Psoas muscle (tissue), 8 donors: ENCODE results near the gene NR2C2. TPM values are rescaled to one million over a fixed set of nuclear protein-coding genes. Genes with fewer than 3 reads are reported as not detected.
A peak's percentile ranks its signal among the peaks of the same experiment; 100 is the strongest.

Experiments used
- ATAC-seq, 4 donors: fragments of 200-7000 bp; cut with Tn5 transposase; one replicate each; pipeline ENCODE4 v1.9.1; 2020; ENCODE audit warnings: moderate library complexity in 3 of 4, mild to moderate bottlenecking in 2 of 4
- DNase-seq, 2 donors: peaks; one replicate each; pipeline ENCODE4 v3.0.0-alpha.2; 2020
- H3K27ac ChIP-seq: fragments of 200-600 bp; one replicate; pipeline ENCODE4 v1.8.0; 2022
- H3K27me3 ChIP-seq, 3 donors: fragments of 200-600 bp in 1 of 3; one replicate each; pipeline versions ENCODE4 v1.6.1 to v1.8.0; 2013 to 2022; ENCODE audit warnings: low read length in 2 of 3, mild to moderate bottlenecking in 2 of 3, moderate library complexity in 1 of 3; ENCODE audit not compliant: insufficient read depth in 3 of 3
- H3K36me3 ChIP-seq, 2 donors: fragments of 200-600 bp in 1 of 2; one replicate each; pipeline versions ENCODE4 v1.6.1 to v1.8.0; 2013 to 2022; ENCODE audit warnings: low read depth in 1 of 2, mild to moderate bottlenecking in 1 of 2, moderate library complexity in 1 of 2; ENCODE audit not compliant: insufficient read depth in 1 of 2
- H3K4me1 ChIP-seq: fragments of 200-600 bp; one replicate; pipeline ENCODE4 v1.8.0; 2022
- H3K4me3 ChIP-seq: fragments of 200-600 bp; one replicate; pipeline ENCODE4 v1.8.0; 2022; ENCODE audit warnings: mild to moderate bottlenecking
- H3K9me3 ChIP-seq: fragments of 200-600 bp; one replicate; pipeline ENCODE4 v1.8.0; 2022
- WGBS, 3 donors: extraction: QIAGEN DNeasy Blood & Tissue Kit; methylation state at CpG; one replicate each; pipeline versions ENCODE4 v1.1.6 to v1.1.7; 2013; 5-methylcytosine and 5-hydroxymethylcytosine counted together
- intact Hi-C, 2 donors: fragments of 100-400 bp; cut with DNase I; formaldehyde crosslinking; loops; one replicate each; pipeline versions ENCODE4 v1.11.0 to v1.14.2; 2022
- polyA plus RNA-seq, 3 donors: library from polyadenylated mRNA; stranded (reverse); fragments of 200-250 nt; gene quantifications; one replicate each; pipeline ENCODE4 v1.2.3, GENCODE V29; 2013
- total RNA-seq, 4 donors: library from RNA; stranded (reverse); fragmentation: NEBNext Ultra II Directional in 2 of 4; extraction: Animal tissue kit (Norgen Biotek cat#: 25700) in 2 of 4; gene quantifications; one replicate each; pipeline versions ENCODE4 v1.2.1 to v1.2.4, GENCODE V29; 2021 to 2023
- TF ChIP-seq, protein P1 (sequence below): fragments of 200-600 bp; IDR thresholded peaks from one replicate; pipeline ENCODE4 v1.8.0; 2022; ENCODE audit warnings: antibody characterized with exemption
- donor health status: healthy with polysubstance abuse.
- donor health status: DM: no; HTN: no; CAD: no; lungs with moderate emphysema.
- donor health status: Bipolar disorder and iron deficiency.
- donor health status: healthy.
- donor health status: DM: yes; HTN: yes; CAD: no.
- donor health status: DM: no; HTN: no; CAD: no.
- donor health status: DM: no; HTN: no; CAD: no.
- donor health status: DM: yes; HTN: yes; CAD: no.

NR2C2 gene
- total and polyA plus RNA-seq, 7 donors = 8.7 to 37.1 (median 28.3) TPM

- TF ChIP-seq, protein P1, sequence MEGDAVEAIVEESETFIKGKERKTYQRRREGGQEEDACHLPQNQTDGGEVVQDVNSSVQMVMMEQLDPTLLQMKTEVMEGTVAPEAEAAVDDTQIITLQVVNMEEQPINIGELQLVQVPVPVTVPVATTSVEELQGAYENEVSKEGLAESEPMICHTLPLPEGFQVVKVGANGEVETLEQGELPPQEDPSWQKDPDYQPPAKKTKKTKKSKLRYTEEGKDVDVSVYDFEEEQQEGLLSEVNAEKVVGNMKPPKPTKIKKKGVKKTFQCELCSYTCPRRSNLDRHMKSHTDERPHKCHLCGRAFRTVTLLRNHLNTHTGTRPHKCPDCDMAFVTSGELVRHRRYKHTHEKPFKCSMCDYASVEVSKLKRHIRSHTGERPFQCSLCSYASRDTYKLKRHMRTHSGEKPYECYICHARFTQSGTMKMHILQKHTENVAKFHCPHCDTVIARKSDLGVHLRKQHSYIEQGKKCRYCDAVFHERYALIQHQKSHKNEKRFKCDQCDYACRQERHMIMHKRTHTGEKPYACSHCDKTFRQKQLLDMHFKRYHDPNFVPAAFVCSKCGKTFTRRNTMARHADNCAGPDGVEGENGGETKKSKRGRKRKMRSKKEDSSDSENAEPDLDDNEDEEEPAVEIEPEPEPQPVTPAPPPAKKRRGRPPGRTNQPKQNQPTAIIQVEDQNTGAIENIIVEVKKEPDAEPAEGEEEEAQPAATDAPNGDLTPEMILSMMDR = peak; percentile 76
- H3K27ac ChIP-seq = no peak overlapping the region
- no peaks in the 10 kb centered on the region for H3K4me1 ChIP-seq
- DNase-seq (no peak), ATAC-seq (peak in 3 of 4 donors; percentile 54 to 83 (median 69))
- WGBS, 3 donors = 65 to 69% (median 66%) methylated on average over 9 of the region's 9 CpGs
- no peaks in the 10 kb centered on the region for H3K27me3 ChIP-seq
- no peaks in the 10 kb centered on the region for H3K9me3 ChIP-seq
- H3K36me3 ChIP-seq = peaks cover 0 to 15% of the 10 kb centered on the region in 2 donors
- no peak overlapping the region for H3K4me3 ChIP-seq
- intact Hi-C loops = loop anchor here (10.0 kb wide), 2 partner anchors 129 to 279 kb away; partner anchors contain the start of gene CAPN7 (in 2 of the 2)
These were observed 21.4 kb upstream of the NR2C2 start for GRCh38 chr3:14925729-14926591.

DNA sequence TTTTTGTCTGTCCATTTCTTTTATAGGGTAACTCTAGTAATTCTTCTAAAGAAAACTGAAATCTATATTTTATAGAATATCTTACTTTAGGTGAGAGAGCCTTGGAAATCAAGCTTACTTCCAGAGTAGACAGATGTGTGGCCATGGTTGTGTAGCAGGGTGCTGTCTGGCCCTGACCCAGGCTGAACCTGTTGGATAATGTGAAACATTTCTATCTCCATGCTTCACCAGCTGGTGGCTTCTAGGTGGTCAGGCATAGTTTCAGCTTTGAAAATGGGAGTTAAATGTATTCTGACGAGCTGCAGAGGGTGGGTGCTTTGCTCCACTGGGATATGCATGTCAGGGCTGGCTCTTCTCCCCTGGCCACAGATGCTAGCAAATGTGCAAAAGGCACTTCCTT lies 20.8 kb upstream of the NR2C2 start:
- ATAC-seq (no peak), DNase-seq (no peak)
- no peak overlapping the region for H3K4me3 ChIP-seq
- no peaks in the 10 kb centered on the region for H3K9me3 ChIP-seq
- H3K36me3 ChIP-seq = peaks cover 0 to 15% of the 10 kb centered on the region in 2 donors
- intact Hi-C loops = loop anchor here (10.0 kb wide), 2 partner anchors 128 to 278 kb away; partner anchors contain the start of gene CAPN7 (in 2 of the 2)
- WGBS, 3 donors = 63 to 89% (median 85%) methylated on average over 1 of the region's 1 CpG
- TF ChIP-seq, protein P1 = no peak
- H3K27ac ChIP-seq = no peak overlapping the region
- no peaks in the 10 kb centered on the region for H3K4me1 ChIP-seq
- no peaks in the 10 kb centered on the region for H3K27me3 ChIP-seq

DNA sequence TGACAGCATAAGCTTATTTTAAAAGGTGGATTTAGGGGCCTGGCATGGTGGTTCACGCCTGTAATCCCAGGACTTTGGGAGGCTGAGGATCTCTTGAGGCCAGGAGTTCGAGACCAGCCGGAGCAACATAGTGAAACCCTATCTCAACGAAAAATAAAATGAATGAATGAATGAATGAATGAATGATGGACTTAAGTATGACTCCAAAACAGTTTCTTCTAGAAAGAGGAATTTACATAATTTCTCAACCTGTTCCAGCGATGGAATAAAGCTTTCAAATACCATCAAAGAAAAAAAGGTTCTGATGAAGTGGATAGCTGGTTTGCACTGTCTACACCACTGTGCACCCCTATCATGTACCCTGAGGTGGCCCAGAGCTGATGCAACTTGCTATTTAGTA lies 20.1 kb upstream of the NR2C2 start:
- H3K9me3 ChIP-seq = no peaks in the 10 kb centered on the region

GRCh38 chr3:14929310-14930074 lies 17.9 kb upstream of the NR2C2 start:
- Histone ChIP-seq H3K9me3 (no peaks in the 10 kb centered on the region), H3K36me3 (peaks cover 0 to 11% of the 10 kb centered on the region in 2 donors), H3K27ac (no peak overlapping the region), H3K4me3 (no peak overlapping the region), H3K4me1 (no peaks in the 10 kb centered on the region), H3K27me3 (no peaks in the 10 kb centered on the region)
- TF ChIP-seq, protein P1 = no peak
- intact Hi-C loops = loop anchor here (10.0 kb wide), 2 partner anchors 125 to 275 kb away; partner anchors contain the start of gene CAPN7 (in 2 of the 2)
- ATAC-seq = no peak
- no peak for DNase-seq
- WGBS, 3 donors = 71 to 76% (median 73%) methylated on average over 2 of the region's 2 CpGs

More for the DNA sequence above, 20.1 kb upstream of the NR2C2 start:
- H3K27me3 ChIP-seq = no peaks in the 10 kb centered on the region
- DNase-seq (no peak), ATAC-seq (no peak)
- H3K4me1 ChIP-seq = no peaks in the 10 kb centered on the region
- H3K27ac ChIP-seq = no peak overlapping the region
- intact Hi-C loops = loop anchor here (10.0 kb wide), 2 partner anchors 127 to 277 kb away; partner anchors contain the start of gene CAPN7 (in 2 of the 2)
- H3K4me3 ChIP-seq = no peak overlapping the region
- TF ChIP-seq, protein P1 = no peak
- 92 to 97% (median 92%) methylated on average over 5 of the region's 5 CpGs for WGBS, 3 donors
- peaks cover 0 to 15% of the 10 kb centered on the region in 2 donors for H3K36me3 ChIP-seq
